Measurements from ENCODE around the gene MRC2.

MRC2 gene

GRCh38 chr17:62705156-62705777 lies 77.8 kb downstream of the MRC2 start:
- Histone ChIP-seq H4K20me1 (ENCODE audit: insufficient read depth, low read length, poor library complexity, severe bottlenecking) (no peaks in the 10 kb centered on the region), H3K4me3 (ENCODE audit: low read length, poor library complexity, severe bottlenecking) (peak overlapping the region; percentile 6), H3K4me1 (ENCODE audit: insufficient read depth, low read length, poor library complexity, severe bottlenecking) (peaks cover 5% of the 10 kb centered on the region), H3K27me3 (ENCODE audit: insufficient read depth, low read length, poor library complexity, severe bottlenecking) (peaks cover 8% of the 10 kb centered on the region), H2AFZ (ENCODE audit: low read length) (0 out of 2 replicates have a peak overlapping the region, but pooled peaks have one; percentile 10), H3F3A (ENCODE audit: low read depth) (no peaks in the 10 kb centered on the region), H3K36me3 (ENCODE audit: insufficient read depth, low read length) (no peaks in the 10 kb centered on the region), H3K9ac (ENCODE audit: low read depth, low read length, poor library complexity, severe bottlenecking) (no peak overlapping the region), H3K9me2 (replicated peaks; ENCODE audit: low read depth, low read length) (no peaks in the 10 kb centered on the region), H3K79me2 (ENCODE audit: insufficient read depth, low read length) (no peaks in the 10 kb centered on the region), H3K4me2 (ENCODE audit: low read depth, low read length, poor library complexity, severe bottlenecking) (peak overlapping the region; percentile 86), H3K9me3 (ENCODE audit: insufficient read depth, low read depth, low read length) (no peaks in the 10 kb centered on the region)
- TF ChIP-seq EZH2phosphoT487 (IDR thresholded peaks at IDR 0.05; ENCODE audit: borderline replicate concordance) (no peak), CTCF (conservative IDR thresholded peaks at IDR 0.05; ENCODE audit: low read length) (no peak)

GRCh38 chr17:62705778-62706597 lies 78.5 kb downstream of the MRC2 start:
- peaks cover 5% of the 10 kb centered on the region for H3K4me1 ChIP-seq (ENCODE audit: insufficient read depth, low read length, poor library complexity, severe bottlenecking)
- H3K36me3 ChIP-seq (ENCODE audit: insufficient read depth, low read length): no peaks in the 10 kb centered on the region
- no peaks in the 10 kb centered on the region for H3K79me2 ChIP-seq (ENCODE audit: insufficient read depth, low read length)
- no peaks in the 10 kb centered on the region for H3K9me3 ChIP-seq (ENCODE audit: insufficient read depth, low read depth, low read length)
- H2AFZ ChIP-seq (ENCODE audit: low read length): no peak overlapping the region
- H4K20me1 ChIP-seq (ENCODE audit: insufficient read depth, low read length, poor library complexity, severe bottlenecking): no peaks in the 10 kb centered on the region
- no peaks in the 10 kb centered on the region for H3K9me2 ChIP-seq (replicated peaks; ENCODE audit: low read depth, low read length)
- H3K4me2 ChIP-seq (ENCODE audit: low read depth, low read length, poor library complexity, severe bottlenecking): peak overlapping the region; percentile 86
- no peak overlapping the region for H3K4me3 ChIP-seq (ENCODE audit: low read length, poor library complexity, severe bottlenecking)
- no peaks in the 10 kb centered on the region for H3F3A ChIP-seq (ENCODE audit: low read depth)
- peaks cover 8% of the 10 kb centered on the region for H3K27me3 ChIP-seq (ENCODE audit: insufficient read depth, low read length, poor library complexity, severe bottlenecking)
- TF ChIP-seq EZH2phosphoT487 (IDR thresholded peaks at IDR 0.05; ENCODE audit: borderline replicate concordance): no peak
- no peak for TF ChIP-seq CTCF (conservative IDR thresholded peaks at IDR 0.05; ENCODE audit: low read length)
- no peak overlapping the region for H3K9ac ChIP-seq (ENCODE audit: low read depth, low read length, poor library complexity, severe bottlenecking)

- Histone ChIP-seq H3K4me2 (ENCODE audit: low read depth, low read length, poor library complexity, severe bottlenecking) (no peak overlapping the region), H3K9me3 (ENCODE audit: insufficient read depth, low read depth, low read length) (no peaks in the 10 kb centered on the region), H3K9ac (ENCODE audit: low read depth, low read length, poor library complexity, severe bottlenecking) (no peak overlapping the region), H3K9me2 (replicated peaks; ENCODE audit: low read depth, low read length) (no peaks in the 10 kb centered on the region), H2AFZ (ENCODE audit: low read length) (no peak overlapping the region), H4K20me1 (ENCODE audit: insufficient read depth, low read length, poor library complexity, severe bottlenecking) (no peaks in the 10 kb centered on the region), H3K4me1 (ENCODE audit: insufficient read depth, low read length, poor library complexity, severe bottlenecking) (peaks cover 5% of the 10 kb centered on the region), H3F3A (ENCODE audit: low read depth) (no peaks in the 10 kb centered on the region), H3K36me3 (ENCODE audit: insufficient read depth, low read length) (no peaks in the 10 kb centered on the region), H3K4me3 (ENCODE audit: low read length, poor library complexity, severe bottlenecking) (no peak overlapping the region), H3K27me3 (ENCODE audit: insufficient read depth, low read length, poor library complexity, severe bottlenecking) (peaks cover 8% of the 10 kb centered on the region), H3K79me2 (ENCODE audit: insufficient read depth, low read length) (no peaks in the 10 kb centered on the region)
- TF ChIP-seq CTCF (conservative IDR thresholded peaks at IDR 0.05; ENCODE audit: low read length) (no peak), EZH2phosphoT487 (IDR thresholded peaks at IDR 0.05; ENCODE audit: borderline replicate concordance) (no peak)
Observed at GRCh38 chr17:62706598-62707424, 79.3 kb downstream of the MRC2 start.

Data from Loucy (cell line).